Superior temporal gyrus (tissue), 1 donor: ENCODE results near the gene EFCAB10.

ENCODE experiments used
- DNase-seq: peaks from one replicate; pipeline ENCODE4 v3.0.0-alpha.2; 2016; ENCODE audit errors: extremely low spot score

The EFCAB10 gene, protein sequence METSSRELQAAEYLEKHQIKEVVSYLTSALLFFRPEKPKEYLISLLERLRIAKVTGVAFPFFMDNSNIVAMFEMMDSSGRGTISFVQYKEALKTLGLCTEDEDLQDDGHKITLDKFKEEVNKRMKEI

DNA sequence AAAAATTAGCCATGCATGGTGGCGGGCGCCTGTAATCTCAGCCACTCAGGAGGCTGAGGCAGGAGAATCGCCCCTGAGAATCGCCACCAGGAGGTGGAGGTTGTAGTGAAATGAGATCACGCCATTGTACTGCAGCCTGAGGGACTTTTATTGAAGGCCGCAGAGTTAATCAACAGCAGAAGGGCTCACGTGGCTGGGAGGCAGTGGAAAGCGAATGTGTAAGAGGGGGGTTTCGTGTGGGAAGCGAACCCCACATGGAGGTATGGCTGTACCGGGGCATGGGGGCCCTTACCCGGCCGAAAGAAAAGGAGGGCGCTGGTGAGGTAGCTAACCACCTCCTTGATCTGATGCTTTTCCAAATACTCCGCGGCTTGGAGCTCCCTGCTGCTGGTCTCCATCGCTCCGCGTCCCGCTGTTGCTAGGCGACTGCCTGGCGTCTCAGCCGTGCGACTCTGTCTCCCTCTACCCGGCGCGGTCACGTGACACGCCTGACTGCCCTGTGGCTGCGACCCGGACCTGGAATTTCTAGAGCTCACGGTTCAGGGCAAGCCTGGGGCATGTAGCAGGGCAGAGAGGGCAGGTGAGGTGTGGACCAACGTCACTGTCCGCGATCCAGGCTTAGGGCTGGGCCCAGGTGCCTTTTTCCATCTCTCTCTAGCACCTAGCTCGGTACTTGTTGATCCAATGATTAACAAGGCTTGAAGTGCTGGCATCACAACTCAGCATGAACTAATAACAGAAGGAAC lies at the start of gene EFCAB10:
TSS of gene EFCAB10 (minus strand) at position 428 of the 746 bp plus-strand sequence. CDS start at position 398, 30 bp downstream.
- peak; percentile 80 for DNase-seq

- no peak for DNase-seq
These were observed 44.7 kb upstream of the EFCAB10 start for GRCh38 chr7:105625986-105626385.

GRCh38 chr7:105623906-105624305 lies 42.6 kb upstream of the EFCAB10 start:
- no peak for DNase-seq

DNA sequence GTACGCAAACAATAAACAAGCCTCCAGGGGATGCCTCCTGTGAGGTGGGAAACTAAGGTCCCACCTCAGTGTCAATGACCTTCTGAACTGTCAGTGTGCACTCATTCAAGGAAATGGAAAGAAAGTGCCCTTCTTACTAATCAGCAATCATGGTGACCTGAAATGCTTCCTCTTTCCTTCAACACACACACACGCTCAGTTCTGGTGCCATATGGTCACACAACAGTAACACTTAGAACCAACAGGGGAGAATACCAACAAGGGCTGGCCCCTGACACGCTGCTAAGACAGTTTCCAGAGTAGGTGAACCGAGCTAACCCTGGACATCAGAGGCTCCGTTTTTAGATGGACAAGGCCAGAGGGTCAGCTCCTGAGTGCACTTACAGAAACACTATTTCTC lies 42.1 kb upstream of the EFCAB10 start:
- DNase-seq = no peak

DNA sequence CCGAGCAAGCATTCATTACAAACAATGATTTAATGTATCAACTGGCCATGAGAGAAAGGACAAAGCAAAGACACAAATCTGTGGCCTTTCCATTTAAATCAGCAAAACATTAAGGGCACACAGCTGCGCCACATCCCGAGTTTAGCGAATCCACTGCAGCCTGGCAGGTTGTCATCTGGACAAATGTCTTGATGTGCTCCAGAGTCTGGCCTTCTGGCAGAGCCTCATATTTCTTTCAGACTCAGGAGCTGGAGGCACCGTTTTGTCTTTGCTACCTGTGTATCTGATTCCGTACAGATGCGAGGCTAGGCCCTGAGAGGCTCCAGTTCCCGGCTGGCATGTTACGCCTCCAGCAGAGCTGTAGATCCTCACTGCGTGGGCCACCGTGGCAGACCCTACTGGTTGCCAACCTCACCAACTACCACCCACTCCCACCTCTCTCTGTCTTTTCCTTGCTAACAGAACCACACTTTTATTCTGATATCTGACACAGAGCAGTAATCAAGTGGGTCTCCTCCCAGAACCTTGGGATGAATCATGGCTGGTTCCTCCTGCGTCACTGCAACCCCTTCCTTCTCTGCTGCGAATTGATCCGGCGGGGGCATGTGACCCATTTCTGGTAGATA lies 40.9 kb upstream of the EFCAB10 start:
- peak; percentile 61 for DNase-seq

- DNase-seq = peak; percentile 75
These were observed 40.3 kb upstream of the EFCAB10 start for GRCh38 chr7:105621617-105622016.

DNA sequence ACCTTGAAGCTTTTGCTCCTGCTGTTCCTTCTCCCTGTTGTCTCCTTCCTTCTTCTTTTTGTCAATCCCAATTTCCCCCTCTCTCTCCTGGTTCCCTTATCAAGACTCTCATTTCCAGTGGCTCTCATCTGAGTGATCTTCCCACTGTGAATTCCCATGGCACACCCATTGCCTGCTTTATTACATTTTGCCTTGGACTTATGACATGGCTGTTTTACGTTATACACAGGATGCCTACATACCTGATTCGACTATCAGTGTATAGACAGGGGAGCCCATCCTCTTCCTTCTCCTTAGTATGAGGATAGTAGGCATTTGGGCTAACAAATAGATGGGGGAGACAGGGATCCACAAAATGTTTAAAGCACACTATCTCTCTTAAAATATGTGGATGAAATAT lies 39.9 kb upstream of the EFCAB10 start:
- no peak for DNase-seq

DNA sequence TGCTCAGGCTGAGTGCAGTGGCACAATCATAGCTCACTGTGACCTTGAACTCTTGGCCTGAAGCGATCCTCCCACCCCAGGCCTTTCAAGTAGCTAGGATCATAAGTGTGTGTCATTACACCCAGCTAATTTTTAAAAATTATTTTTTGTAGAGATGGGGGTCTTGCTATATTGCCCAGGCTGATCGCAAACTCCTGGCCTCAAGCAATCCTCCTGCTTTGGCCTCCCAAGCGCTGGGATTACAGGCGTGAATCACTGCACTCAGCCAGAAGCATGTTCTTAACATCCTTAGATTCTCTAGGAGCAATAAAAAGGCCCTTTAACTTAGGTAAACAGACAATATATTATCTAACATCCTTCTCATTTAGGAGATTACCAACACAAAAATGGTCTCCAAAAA lies 38.3 kb upstream of the EFCAB10 start:
- no peak for DNase-seq

DNA sequence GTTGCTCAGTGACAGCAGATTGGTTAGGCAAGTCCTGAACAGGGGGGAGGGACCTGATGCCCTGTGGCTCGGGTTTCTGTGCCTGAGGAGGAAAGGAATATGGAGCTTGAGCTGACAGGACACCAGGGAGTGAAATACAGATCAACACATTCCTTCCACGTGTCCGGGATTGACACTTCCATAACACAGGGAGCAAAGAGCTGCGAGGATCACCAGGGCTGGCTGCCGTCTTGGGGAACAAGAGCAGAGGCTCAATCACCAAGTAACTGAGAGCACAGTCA lies 36.7 kb upstream of the EFCAB10 start:
- DNase-seq = no peak

DNA sequence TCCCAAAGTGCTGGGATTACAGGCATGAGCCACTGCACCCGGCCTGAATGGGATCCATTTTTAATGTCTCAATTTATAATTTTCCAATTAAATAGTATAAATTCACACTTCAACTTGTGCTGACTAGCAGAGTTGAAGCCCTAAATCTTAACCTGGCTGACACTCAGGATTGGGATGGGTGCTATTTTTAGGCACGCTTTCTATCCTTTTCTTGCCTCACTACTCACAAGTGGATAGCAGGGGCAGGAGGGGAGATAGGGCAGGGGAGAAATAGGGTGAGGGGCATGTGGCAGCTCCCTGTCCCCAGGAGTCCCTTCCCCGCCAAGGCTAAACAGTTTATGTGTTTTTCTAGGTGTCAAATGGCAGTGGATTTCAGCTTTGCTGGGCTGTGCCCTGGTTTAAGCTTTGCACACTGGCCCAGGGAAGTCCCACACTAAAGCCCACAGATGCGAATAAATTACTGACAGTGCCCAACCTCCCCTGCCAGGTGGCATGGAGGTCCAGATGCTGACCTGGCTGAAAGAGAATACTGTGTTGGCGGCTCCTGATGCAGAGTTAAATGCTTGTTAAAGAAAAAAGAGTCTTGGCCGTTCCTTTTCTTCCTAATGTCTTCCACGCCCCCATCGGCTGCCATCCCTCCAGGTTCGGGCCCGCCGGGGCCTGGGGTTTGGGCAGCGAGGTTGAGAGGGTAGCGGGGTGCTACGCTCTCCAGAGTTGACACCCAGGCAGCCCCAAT lies 36.2 kb upstream of the EFCAB10 start:
- DNase-seq = no peak

DNA sequence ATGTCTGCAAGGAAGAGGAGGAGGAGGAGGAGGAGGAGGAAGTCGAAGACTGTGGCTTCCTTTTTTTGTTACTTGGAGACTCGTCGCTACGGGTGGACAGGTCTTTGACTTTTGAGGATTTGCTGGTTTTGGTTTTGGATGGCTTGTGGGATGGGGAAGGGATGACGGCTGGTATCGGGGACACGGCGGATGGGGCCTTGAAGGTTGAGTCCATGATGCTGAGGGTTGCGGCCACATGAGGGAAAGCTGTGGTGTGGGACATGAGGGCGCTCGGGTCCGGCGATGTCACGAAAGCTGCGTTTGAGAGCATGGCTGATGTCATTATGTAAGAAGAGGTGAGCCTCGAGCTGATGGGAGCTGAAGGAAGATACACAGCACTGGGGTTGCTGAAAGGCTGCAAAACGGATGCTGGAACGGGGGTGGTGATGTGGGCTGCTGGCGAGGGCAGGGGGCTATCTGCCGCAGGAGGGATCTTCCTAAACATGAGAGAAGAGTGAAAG lies 33.1 kb upstream of the EFCAB10 start:
- no peak for DNase-seq

- no peak for DNase-seq
These were observed 32.5 kb upstream of the EFCAB10 start for GRCh38 chr7:105613611-105614330.

DNA sequence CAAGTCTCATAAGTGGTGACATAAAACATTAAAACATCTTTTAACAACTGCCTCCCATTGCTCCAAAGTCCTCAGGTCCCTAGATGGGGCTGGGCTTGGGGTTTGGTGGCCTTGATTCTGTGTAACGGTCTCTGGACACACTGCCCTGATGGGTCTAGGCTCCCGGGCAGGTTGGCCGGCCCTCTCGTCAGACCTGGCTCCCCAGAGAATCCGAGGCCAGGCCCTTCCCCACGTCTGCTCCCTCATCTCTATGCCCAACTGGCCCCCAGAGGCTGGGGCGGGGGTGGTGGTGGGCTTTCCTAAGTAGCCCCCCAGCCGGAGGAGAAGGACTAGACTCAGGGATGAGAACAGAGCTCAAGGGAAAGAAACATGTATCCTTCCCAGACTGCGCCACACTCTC lies 31.5 kb upstream of the EFCAB10 start:
- no peak for DNase-seq

DNA sequence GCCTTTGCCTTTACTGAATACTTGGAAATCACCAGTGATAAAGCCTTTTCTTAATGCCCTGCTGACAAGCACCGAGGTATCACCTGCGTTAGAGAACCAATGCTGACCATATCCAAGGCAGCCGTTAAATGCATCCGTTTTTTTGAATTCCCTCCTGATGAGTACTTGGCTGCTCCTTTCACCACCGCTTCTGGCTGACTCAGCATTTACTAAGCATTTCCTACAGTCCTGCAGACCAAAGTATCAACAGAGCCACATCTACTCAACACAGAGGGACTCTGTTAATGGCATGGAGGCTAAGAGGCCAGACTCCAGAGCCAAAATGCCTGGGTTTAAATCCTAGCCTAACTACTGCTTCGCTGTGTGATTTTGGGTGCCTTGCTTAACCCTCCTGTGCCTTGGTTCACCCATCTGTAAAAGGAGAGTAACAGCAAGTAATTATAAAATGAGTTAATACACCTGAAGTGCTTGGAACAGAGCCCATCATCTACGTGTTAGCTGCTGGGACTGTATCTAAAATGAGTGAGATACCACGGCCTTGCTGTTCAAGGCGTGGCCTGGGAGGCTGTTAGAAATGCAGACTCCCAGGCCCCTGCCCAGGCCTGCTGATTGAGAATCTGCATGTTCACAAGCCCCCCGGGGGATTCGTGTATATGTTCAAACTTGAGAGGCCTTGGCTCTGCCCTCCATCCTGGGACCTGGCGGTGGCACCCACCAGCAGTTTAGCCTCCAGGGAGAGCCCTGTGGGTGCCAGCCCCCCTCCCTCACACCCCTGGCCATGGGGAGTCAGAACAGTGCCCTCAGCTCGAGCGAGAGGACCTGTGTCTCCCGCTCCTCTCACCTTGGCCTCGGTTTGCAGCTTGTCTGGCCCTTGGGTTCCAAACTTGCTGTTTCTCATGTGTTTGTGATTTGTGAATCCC lies 30.8 kb upstream of the EFCAB10 start:
- no peak for DNase-seq

GRCh38 chr7:105610165-105610930 lies 29.1 kb upstream of the EFCAB10 start:
- no peak for DNase-seq

DNA sequence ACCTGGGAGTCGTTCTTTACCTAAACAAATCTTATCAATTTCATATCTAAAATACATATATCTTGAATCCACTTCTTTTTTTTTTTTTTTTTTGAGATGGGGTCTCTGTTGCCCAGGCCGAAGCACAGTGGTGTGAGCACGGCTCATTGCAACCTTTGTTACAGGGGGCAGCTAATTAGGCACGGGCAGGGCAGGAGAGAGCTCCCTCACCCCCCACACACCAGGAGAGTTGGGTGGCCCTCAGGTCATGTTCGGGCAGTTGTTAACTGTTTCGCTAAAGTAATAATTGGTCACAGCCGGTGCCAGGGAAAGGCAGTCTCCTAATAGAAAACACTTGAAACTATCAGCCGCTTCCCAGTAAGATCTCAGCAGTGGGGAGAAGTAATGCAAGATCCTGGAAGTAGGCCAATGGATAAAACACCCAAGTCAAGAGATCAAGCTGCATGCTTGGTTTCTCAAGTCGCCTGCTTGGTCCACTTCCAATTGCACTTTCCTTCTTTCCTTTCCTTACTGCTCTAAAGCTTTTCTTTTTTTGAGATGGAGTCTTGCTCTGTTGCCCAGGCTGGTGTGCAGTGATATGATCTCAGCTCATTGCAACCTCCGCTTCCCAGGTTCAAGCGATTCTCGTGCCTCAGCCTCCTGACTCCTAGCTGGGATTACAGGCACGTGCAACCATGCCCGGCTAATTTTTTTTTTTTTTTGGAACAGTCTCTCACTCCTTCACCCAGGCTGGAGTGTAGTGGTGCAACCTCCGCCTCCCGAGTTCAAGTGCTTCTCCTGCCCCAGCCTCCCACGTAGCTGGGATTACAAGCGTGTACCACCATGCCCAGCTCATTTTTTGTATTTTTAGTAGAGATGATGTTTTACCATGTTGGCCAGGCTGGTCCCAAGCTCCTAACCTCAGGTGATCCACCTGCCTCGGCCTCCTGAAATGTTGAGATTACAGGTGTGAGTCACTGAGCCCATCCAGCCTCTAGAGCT lies 21.3 kb upstream of the EFCAB10 start:
- no peak for DNase-seq

- no peak for DNase-seq
These were observed 19.6 kb upstream of the EFCAB10 start for GRCh38 chr7:105600720-105601550.

DNA sequence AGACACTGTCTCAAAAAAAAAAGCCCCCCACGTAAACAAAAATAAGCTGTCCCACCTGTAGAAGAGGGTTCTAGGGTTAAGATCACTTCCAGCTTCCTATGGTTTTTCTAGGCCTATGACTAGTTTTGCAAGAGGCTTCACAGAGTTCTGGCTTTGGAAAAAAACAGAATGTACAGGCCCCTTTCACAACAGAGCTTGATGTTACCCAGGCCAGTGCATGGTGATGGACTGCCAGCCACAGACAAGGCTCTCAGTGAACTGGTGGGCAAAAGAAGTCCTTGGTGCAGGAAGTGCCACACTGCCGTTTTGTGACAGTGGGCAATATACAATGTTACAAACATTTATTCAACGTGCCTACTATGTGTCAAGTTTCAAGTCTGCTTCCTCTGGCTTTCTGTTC lies 18.3 kb upstream of the EFCAB10 start:
- no peak for DNase-seq
